ENCODE results near the gene RBM47. TPM values are rescaled to one million over a fixed set of nuclear protein-coding genes. Genes with fewer than 3 reads are reported as not detected.

Gene RBM47
- total and polyA plus RNA-seq, 9 of the 15 experiments (the other 6 are each of a cell fraction or from before 2014, with no cell fraction given): 1.4 to 6.4 (median 3.3) TPM

DNA sequence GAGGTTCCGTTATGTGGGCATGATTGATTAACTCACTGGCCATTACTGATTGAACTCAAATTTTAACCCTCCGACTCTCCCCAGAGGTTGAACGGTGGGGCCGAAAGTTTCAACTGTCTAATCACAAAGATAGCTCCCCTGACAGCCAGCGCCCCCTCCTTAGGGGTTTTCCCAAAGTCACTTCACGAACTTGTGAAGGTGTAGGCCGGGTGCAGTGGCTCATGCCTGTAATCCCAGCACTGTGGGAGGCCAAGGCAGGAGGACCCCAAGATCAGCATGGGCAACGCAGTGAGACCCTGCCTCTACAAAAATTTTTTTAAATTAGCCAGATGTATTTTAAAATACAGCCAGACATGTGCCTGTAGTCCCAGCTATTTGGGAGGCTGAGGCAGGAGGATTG, 39.8 kb upstream of the RBM47 start (continued):
- TF ChIP-seq, protein P1, sequence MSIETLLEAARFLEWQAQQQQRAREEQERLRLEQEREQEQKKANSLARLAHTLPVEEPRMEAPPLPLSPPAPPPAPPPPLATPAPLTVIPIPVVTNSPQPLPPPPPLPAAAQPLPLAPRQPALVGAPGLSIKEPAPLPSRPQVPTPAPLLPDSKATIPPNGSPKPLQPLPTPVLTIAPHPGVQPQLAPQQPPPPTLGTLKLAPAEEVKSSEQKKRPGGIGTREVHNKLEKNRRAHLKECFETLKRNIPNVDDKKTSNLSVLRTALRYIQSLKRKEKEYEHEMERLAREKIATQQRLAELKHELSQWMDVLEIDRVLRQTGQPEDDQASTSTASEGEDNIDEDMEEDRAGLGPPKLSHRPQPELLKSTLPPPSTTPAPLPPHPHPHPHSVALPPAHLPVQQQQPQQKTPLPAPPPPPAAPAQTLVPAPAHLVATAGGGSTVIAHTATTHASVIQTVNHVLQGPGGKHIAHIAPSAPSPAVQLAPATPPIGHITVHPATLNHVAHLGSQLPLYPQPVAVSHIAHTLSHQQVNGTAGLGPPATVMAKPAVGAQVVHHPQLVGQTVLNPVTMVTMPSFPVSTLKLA (conservative IDR thresholded peaks at IDR 0.05): no peak
- TF ChIP-seq BCL6 (CRISPR knock-in tag; IDR thresholded peaks at IDR 0.05) (no peak), GABPB2 (CRISPR knock-in tag; conservative IDR thresholded peaks at IDR 0.05) (no peak)

DNA sequence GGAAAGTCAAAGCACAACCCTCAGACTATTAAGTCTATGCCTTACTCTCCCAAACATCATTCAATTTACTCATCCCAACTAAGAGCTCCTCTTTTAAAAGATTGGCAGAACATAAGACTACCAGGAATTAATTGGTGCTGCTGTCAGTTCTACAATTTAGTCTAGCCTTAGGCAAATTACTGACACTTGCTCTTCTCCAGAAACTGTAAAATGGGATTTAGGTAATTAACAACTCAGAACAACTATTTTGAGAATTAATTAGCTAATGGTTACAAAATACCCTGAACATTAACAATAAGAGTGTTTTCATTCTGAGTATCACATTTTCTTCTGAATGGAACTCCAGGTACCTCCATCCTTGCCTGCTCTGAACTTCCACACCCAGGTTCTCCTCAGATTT, 36.2 kb upstream of the RBM47 start:
- Histone ChIP-seq H3K79me2 (ENCODE audit: control insufficient read depth, insufficient read depth, low read length) (no peaks in the 10 kb centered on the region), H3K9ac (ENCODE audit: insufficient read depth in 1 of 2, low read depth in 2 of 2, low read length in 2 of 2) (no peak overlapping the region), H2AFZ (ENCODE audit: low read depth, low read length) (no peak overlapping the region), H3K36me3 (ENCODE audit: control insufficient read depth, insufficient read depth, low read length) (no peaks in the 10 kb centered on the region), H3K4me2 (ENCODE audit: insufficient read depth, low read length) (no peak overlapping the region), H3K4me3 (no peak overlapping the region), H3K9me3 (replicated peaks; ENCODE audit: control insufficient read depth, insufficient read depth, low read depth, low read length) (no peaks in the 10 kb centered on the region), H3K27me3 (ENCODE audit: control insufficient read depth in 2 of 2, insufficient read depth in 2 of 2, low read length in 2 of 2) (peaks cover 10 to 24% of the 10 kb centered on the region in 2 experiments; a peak in 4 of 5 replicates), H3K27ac (ENCODE audit: extremely low read depth, low read depth, low read length) (no peak overlapping the region), H3K9me1 (ENCODE audit: control insufficient read depth, insufficient read depth, low read length) (no peaks in the 10 kb centered on the region), H4K20me1 (replicated peaks; ENCODE audit: control insufficient read depth, insufficient read depth, low read length) (no peaks in the 10 kb centered on the region), H3K4me1 (replicated peaks in 1 of 2; ENCODE audit: control insufficient read depth in 2 of 2, insufficient read depth in 2 of 2, low read length in 2 of 2) (no peaks in the 10 kb centered on the region)
- CTCF ChIA-PET (ENCODE audit: low intra/inter-chr PET ratio): no interaction called here
- intact Hi-C loops (cut with micrococcal nuclease): no loop called here
- TF ChIP-seq TARDBP (IDR thresholded peaks at IDR 0.05) (no peak), NFE2L1 (tag; IDR thresholded peaks at IDR 0.05; ENCODE audit: borderline replicate concordance, low read depth) (no peak), HIVEP1 (CRISPR knock-in tag; IDR thresholded peaks at IDR 0.05) (no peak), EP400 (IDR thresholded peaks at IDR 0.05) (no peak), GABPA (tag; conservative IDR thresholded peaks at IDR 0.05; ENCODE audit: low read depth) (no peak), TEAD1 (CRISPR knock-in tag; IDR thresholded peaks at IDR 0.05) (no peak), PHF8 (IDR thresholded peaks at IDR 0.05; ENCODE audit: borderline replicate concordance, low read length) (no peak)
- TF ChIP-seq, protein P2, sequence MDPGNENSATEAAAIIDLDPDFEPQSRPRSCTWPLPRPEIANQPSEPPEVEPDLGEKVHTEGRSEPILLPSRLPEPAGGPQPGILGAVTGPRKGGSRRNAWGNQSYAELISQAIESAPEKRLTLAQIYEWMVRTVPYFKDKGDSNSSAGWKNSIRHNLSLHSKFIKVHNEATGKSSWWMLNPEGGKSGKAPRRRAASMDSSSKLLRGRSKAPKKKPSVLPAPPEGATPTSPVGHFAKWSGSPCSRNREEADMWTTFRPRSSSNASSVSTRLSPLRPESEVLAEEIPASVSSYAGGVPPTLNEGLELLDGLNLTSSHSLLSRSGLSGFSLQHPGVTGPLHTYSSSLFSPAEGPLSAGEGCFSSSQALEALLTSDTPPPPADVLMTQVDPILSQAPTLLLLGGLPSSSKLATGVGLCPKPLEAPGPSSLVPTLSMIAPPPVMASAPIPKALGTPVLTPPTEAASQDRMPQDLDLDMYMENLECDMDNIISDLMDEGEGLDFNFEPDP (CRISPR knock-in tag; IDR thresholded peaks at IDR 0.05): no peak
- TF ChIP-seq, protein P3, sequence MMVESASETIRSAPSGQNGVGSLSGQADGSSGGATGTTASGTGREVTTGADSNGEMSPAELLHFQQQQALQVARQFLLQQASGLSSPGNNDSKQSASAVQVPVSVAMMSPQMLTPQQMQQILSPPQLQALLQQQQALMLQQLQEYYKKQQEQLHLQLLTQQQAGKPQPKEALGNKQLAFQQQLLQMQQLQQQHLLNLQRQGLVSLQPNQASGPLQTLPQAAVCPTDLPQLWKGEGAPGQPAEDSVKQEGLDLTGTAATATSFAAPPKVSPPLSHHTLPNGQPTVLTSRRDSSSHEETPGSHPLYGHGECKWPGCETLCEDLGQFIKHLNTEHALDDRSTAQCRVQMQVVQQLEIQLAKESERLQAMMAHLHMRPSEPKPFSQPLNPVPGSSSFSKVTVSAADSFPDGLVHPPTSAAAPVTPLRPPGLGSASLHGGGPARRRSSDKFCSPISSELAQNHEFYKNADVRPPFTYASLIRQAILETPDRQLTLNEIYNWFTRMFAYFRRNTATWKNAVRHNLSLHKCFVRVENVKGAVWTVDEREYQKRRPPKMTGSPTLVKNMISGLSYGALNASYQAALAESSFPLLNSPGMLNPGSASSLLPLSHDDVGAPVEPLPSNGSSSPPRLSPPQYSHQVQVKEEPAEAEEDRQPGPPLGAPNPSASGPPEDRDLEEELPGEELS (CRISPR knock-in tag; IDR thresholded peaks at IDR 0.05; ENCODE audit: borderline replicate concordance): no peak
- TF ChIP-seq, protein P4, sequence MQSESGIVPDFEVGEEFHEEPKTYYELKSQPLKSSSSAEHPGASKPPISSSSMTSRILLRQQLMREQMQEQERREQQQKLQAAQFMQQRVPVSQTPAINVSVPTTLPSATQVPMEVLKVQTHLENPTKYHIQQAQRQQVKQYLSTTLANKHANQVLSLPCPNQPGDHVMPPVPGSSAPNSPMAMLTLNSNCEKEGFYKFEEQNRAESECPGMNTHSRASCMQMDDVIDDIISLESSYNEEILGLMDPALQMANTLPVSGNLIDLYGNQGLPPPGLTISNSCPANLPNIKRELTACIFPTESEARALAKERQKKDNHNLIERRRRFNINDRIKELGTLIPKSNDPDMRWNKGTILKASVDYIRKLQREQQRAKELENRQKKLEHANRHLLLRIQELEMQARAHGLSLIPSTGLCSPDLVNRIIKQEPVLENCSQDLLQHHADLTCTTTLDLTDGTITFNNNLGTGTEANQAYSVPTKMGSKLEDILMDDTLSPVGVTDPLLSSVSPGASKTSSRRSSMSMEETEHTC (IDR thresholded peaks at IDR 0.05): no peak
- in situ Hi-C loops (cut with MboI): no loop called here
- no peak for ATAC-seq
- DNase-seq (ENCODE audit: extremely low read depth in 1 of 4, low spot score in 3 of 4): no peak
- BruUV-seq (replicated peaks): no TSS peak
- POLR2A ChIA-PET: no interaction called here
- FAIRE-seq: no peak
